ENCODE results near the gene EED.
"Not testable (repeated sequence)": the region's sequence is repeated elsewhere in the genome, so short reads cannot be mapped to it uniquely, and the experiment has no call there.

Gene EED

DNA sequence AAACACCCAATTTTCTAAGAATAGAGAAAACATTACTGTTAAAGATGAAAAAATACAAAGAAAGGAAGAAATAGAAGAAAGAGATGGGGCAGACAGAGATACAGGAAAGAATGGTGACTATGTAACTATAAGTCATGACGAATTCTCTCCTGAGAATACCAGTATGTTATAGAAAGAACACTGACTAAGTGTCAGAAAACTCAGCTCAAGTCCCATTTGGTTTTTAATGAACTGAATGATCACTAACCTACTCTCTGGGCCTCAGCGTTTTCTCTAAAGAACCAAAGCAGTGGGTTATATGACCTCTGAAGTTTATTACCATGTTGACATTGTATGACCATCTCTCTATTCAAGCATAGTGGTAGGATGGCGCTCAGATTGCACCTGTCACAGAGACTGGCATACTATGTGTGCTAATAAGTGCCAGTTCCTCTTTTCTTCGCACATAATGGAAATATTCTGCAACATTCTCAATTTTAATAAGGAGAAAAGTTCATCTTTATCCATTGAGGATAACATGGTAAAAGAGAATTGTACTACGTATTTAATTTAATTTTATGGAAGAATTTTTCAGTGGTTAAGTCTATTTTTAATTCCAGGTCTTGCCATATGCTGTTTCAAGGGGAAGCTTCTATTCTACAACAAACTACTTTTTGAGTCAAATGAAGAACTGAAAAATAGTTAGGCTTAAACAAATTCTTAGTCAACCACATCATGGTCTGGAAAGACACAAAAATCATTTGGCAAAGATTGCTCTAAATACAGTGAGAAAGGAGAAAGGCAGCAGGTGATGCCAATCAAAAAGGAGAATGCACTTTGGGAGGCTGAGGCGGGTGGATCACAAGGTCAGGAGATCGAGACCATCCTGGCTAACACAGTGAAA lies 25.0 kb upstream of the EED start:
- DNase-seq = no peak

- DNase-seq = no peak
Observed at GRCh38 chr11:86220653-86221052, 23.9 kb upstream of the EED start.

- DNase-seq = no peak
Observed at GRCh38 chr11:86222081-86222480, 22.5 kb upstream of the EED start.

DNA sequence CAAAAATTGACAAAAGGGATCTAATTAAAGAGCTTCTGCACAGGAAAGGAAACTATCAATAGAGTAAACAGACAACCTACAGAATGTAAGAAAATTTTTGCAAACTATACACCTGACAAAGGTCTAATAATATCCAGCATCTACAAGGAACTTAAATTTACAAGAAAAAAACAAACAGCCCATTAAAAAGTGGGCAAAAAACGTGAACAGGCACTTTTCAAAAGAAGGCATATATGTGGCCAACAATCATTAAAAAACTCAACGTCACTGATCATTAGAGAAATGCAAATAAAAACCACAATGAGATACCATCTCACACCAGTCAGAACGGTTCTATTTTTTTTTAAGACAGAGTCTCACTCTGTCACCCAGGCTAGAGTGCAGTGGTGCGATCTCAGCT lies 20.0 kb upstream of the EED start:
- DNase-seq = not testable (repeated sequence)

DNA sequence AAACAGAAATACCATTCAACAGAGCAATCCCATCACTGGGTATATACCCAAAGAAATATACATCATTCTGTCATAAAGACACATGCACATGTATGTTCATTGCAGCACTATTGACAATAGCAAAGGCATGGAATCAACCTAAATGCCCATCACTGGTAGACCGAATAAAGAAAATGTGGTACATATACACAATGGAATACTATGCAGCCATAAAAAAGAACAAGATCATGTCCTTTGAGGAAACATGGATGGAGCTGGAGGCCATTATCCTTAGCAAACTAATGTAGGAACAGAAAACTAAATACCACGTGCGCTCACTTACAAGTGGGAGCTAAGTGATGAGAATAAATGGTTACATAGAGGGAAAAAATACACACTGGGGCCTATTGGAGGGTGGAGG lies 19.2 kb upstream of the EED start:
- not testable (repeated sequence) for DNase-seq

DNA sequence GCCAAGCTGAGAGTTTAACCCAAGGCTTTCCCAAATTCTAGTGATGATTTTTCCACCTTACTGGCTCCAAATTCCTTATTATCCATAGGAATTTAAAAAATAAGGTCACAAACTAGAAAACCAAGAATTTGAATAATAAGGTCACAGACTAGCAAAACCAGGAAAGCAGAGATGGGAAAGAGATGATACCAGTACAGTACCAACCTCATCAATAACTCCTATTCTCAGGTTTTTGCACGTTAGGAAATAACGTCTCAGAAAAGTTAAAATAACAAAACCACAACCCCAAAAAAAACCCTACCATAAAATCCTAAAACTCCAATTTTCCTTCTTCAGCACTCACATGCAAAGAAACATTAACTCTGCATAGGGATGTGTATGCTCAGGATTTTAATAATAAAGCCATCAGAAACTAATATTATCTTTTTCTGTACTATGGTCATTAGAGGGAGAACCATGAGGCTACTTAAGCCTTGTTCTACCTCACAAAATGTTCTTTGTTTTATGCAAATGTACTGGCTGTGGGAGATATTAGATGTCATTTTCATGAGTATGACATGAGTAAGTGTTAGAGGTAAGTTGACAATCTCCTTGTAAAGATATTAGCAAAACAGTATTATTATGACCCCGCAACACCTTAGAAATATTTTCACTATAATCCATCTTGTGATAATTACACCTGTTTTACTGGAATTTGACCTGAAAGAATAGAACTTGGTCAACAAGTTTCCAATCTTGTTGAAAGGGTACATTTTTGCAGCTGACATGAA lies 16.1 kb upstream of the EED start:
- DNase-seq = no peak

DNA sequence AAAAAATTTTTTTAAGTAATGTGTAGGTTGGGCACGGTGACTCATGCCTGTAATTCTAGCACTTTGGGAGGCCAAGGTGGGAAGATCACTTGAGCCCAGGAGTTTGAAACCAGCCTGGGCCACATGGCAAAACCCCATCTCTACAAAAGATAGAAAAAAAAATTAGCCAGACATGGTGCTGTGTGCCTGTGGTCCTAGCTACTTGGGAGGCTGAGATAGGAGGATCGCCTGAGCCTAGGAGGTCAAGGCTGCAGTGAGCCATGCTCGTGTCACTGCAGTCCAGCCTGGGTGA lies 15.6 kb upstream of the EED start:
- not testable (repeated sequence) for DNase-seq

DNA sequence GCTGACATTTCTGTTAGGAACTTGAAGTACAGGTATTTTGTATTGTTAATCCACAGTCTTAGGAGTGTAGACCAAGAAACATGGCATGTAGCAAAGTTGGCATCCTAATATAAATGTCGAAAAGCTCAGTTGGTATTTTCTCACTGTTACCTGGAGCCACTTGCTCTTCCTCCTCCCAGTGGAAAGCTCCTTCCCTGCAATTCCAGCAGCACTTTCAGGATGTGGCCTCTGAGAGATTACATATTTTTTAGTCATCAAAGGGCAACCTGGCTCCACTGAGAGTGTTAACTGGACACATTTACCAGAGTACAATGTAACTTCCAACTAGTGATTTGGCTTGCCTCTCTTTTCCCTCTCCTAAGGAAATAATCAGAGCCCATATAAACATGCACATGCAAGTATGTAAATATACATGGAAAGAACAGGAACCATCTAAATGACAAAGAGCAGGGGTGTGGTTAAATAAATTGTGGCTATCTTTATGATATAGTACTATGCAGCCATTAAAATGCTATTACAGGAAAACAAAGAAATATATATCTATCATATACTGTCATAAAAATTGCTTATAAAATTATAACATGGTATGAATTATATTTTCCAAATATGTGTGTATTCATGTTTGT lies 14.3 kb upstream of the EED start:
- no peak for DNase-seq

DNA sequence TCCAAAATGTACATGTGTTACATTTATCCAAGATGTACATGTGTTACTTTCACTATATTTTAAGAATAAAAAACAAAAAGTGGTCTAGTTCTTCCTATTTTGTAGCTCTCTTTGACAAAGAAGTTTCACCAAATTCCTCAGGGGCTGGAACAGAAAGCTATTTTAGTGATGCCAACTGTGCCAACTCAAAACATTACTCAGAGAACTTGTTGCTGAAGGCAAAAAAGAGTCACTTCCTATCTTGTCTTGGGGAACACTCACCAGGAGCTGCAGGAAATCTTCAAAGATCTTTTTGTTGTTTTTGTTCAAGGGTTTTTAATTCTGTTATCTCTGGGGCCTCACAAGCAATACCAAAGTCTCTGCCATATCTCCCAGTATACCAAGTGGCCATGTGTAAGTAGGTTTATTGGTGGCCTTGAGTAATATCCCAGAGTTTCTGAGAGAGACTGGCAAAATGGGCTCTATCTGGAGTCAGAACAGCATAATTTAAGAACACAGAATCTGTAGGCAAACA lies 13.6 kb upstream of the EED start:
- no peak for DNase-seq

DNA sequence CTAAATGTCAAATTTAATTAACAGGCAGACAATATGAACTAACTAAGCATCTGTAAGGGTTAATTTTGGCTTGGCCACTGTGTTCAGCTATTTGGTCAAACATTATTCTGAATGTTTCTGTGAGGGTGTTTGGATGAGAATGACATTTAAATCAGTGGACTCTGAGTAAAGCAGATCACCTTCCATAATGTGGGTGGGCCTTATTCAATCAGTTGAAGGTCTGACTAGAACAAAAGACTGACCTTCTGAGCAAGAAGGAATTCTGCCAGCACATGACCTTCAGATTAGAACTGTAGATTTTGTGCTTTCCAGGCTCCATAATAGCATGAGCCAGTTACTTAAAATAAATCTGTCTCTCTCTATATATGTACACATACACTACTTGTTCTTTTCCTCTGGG lies 12.0 kb upstream of the EED start:
- DNase-seq = no peak

GRCh38 chr11:86234831-86235461 lies 9.6 kb upstream of the EED start:
- no peak for DNase-seq

DNA sequence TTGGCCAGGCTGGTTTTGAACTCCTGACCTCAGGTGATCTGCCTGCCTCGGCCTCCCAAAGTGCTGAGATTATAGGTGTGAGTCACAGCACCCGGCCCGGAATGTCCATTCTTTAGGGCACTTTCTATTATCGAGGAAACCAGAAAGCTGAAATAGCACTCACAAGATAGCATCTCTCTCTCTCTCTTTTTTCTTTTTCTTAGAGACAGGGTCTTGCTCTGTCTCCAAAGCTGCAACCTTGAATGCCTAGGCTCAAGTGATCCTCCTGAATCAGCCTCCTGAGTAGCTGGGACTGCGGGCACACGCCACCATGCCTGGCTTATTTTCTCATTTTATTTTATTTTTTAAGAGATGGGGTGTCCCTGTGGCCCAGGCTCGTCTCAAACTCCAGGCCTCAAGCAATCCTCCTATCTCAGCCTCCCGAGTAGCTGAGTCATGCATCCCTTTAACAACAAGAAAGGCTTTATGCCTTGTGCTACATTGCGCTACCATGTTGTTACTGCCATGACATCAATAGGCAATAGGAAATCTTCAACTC lies 7.2 kb upstream of the EED start:
- no peak for DNase-seq

GRCh38 chr11:86240164-86240563 lies 4.4 kb upstream of the EED start:
- DNase-seq = no peak

DNA sequence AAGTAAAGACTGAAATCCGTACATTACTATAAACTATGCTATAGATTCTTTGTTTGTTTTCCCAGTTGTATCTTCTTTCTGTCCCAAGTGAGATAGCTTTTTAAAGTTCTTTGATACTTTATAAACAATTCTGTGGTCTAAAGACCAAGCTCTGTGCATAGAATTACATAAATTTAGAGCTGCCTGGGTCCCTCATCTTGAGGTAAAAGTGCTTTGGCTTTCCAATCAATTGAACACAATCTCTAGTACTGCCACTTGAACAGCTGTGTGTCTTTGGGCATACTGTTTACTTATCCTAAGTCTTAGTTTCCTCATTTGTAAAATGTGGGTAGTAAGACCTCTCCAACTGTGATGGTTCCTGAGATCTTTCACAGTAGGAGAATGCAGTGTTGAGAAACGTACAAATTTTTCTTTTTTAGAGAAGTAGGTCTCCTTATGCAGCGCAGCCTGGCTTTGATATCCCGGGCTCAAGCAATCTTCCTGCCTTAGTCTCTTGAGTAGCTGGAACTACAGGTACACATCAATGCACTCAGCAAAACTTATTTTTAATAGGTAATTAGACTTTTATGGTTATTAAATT lies 2.5 kb upstream of the EED start:
- DNase-seq = no peak

DNA sequence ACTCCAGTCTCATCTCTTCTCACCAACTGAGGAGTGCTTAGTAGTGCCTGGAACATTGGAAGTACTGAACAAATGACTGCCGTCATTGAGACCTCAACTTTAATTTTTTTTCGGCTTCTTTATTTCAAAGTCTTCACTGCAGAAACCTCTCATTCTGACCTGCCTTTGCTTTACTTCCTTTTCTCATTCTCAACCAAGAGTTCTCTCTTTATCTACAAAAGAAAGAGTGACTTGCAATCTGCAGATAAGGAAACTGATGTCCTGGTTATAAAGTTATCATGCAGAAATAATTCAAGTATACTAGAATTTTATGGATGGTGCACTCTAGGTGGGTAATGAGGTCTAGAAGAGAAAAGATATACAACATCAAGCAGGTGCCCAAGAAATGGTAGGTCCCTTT lies 1.2 kb upstream of the EED start:
- DNase-seq = no peak

DNA sequence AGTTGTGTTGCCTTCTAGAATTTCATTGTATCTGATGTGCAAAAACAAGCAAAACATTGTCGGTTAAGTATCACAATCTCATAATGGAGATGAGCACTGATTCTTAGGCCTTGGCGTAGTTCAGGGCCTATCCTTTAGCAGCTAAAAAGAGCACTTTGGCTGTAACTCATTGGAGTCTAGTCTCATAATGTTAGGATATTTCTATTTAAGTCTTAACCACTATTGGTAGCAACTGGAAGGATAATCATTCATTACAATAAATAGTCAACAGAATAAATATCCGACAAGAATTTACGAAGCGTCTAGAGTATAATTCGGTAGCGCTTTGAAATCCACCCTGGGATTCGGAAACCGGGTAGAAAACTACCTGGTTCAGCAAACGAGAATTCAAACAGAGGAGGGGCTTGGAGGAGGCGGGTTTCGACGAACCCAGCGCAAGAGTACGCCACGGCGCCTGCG lies 461 bp upstream of the EED start:
- peak; percentile 91 for DNase-seq

GRCh38 chr11:86245369-86246292 lies 1.1 kb downstream of the EED start:
- peak; percentile 46 for DNase-seq

DNA sequence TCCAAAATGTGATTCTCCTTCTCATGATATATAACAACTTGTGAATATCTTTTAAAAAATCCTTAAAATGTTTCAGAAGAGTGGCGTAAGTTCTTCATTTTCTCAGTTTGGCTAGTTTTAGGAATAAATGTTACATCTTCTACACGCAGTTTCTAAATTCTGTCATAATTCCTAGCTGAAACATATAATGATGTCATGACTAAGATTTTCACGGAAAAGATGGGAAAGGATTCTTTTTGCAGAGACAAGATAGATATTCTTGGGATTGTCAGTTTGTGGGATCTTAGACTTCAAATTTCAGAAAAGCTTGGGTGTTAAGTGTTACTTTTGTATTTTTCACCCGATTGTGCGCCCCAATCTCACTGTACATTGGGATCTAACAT lies 1.7 kb downstream of the EED start:
- DNase-seq = no peak

GRCh38 chr11:86247608-86248007 lies 3.1 kb downstream of the EED start:
- DNase-seq = no peak

GRCh38 chr11:86248609-86249008 lies 4.1 kb downstream of the EED start:
- DNase-seq = no peak

DNA sequence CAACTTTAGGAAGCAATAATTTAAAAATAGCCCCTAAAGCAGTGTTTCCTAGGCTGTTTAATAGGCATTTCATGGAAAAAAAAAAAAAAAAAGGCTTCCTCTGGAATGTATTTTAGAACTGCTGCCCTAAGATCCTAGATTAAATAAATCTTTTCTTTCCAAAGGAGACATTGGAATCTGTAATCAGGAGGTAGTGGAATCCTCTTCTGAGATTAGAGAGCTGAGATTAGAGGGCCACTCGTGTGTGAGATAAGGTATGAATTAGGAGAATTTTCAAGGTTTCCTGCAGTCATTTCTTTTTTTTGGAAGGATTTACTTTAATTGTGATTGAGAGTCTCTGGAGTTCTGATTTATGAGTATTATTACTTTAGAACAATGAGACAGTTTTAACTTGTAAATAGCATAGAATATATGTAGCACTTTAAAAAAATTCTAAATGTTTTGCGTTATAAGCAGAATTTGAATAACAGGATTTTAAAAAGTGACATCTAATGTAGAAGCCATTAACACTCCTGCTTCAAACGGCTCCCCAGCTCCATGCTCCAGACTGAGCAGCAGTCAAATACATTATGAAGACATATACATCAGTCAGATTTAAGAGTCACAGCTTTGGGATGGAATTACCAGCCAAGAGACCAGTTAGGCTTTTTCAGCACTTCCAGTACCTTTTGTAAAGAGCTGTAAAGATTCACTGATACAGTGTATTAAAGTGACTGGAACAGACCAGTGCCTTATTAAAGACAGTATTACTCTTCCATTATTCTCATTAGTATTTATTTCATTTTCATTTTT lies 5.0 kb downstream of the EED start:
- DNase-seq = peak; percentile 13
